GM21526 (cell line): ENCODE measurements around the gene PRKAG2.

ENCODE experiments used
- ATAC-seq: cut with Tn5 transposase; IDR thresholded peaks from one replicate; pipeline ENCODE4 v1.9.1; 2021; ENCODE audit warnings: moderate library complexity; ENCODE audit not compliant: unreplicated experiment, low FRiP score

The PRKAG2 gene

GRCh38 chr7:151901828-151902227 lies 24.9 kb upstream of the PRKAG2 start:
- ATAC-seq = no peak

GRCh38 chr7:151900986-151901621 lies 24.2 kb upstream of the PRKAG2 start:
- no peak for ATAC-seq

GRCh38 chr7:151900591-151900985 lies 23.7 kb upstream of the PRKAG2 start:
- ATAC-seq = no peak

GRCh38 chr7:151899513-151900360 lies 22.8 kb upstream of the PRKAG2 start:
- ATAC-seq = no peak

- no peak for ATAC-seq
Observed at GRCh38 chr7:151897951-151898686, 21.2 kb upstream of the PRKAG2 start.

- ATAC-seq = no peak
Observed at GRCh38 chr7:151897161-151897731, 20.3 kb upstream of the PRKAG2 start.

GRCh38 chr7:151896486-151896885 lies 19.6 kb upstream of the PRKAG2 start:
- ATAC-seq = no peak

GRCh38 chr7:151896086-151896485 lies 19.2 kb upstream of the PRKAG2 start:
- no peak for ATAC-seq

GRCh38 chr7:151895631-151896031 lies 18.7 kb upstream of the PRKAG2 start:
- ATAC-seq = no peak

GRCh38 chr7:151895008-151895630 lies 18.2 kb upstream of the PRKAG2 start:
- no peak for ATAC-seq

- ATAC-seq = no peak
Observed at GRCh38 chr7:151894111-151895007, 17.4 kb upstream of the PRKAG2 start.

GRCh38 chr7:151893405-151893923 lies 16.5 kb upstream of the PRKAG2 start:
- ATAC-seq = no peak

- no peak for ATAC-seq
Observed at GRCh38 chr7:151891753-151892152, 14.8 kb upstream of the PRKAG2 start.

- ATAC-seq = no peak
Observed at GRCh38 chr7:151891182-151891581, 14.3 kb upstream of the PRKAG2 start.

- no peak for ATAC-seq
Observed at GRCh38 chr7:151890355-151891004, 13.6 kb upstream of the PRKAG2 start.

- ATAC-seq = no peak
Observed at GRCh38 chr7:151889406-151890354, 12.8 kb upstream of the PRKAG2 start.
